K562 (cell line): Measurements from ENCODE around the gene NR0B2. TPM values are rescaled to one million over a fixed set of nuclear protein-coding genes. Genes with fewer than 3 reads are reported as not detected.
A peak's percentile ranks its signal among the peaks of the same experiment; 100 is the strongest.

Experiments
- FOXM1 ChIP-seq, 2 experiments: fragments of 450-650 bp in 1 of 2; sonication (generic) in 1 of 2; formaldehyde crosslinking in 1 of 2; IDR thresholded peaks; 2 replicates each; pipeline versions ENCODE4 v1.6.1 to v1.9.0; 2017 to 2022; ENCODE audit warnings: low read depth in 2 of 2, mild to moderate bottlenecking in 2 of 2, missing genetic modification reagents in 1 of 2, moderate library complexity in 1 of 2
- HNRNPLL ChIP-seq: fragments of 200-400 bp; formaldehyde crosslinking; IDR thresholded peaks from 2 replicates; pipeline ENCODE4 v1.6.1; 2017; ENCODE audit warnings: low read length, low read depth, mild to moderate bottlenecking; ENCODE audit not compliant: poor library complexity, severe bottlenecking
- KLF16 ChIP-seq: IDR thresholded peaks from 2 replicates; pipeline ENCODE4 v1.6.1; 2016; ENCODE audit warnings: antibody characterized with exemption
- NFRKB ChIP-seq: fragments of 450-650 bp; IDR thresholded peaks from 2 replicates; pipeline ENCODE4 v1.6.1; 2016; ENCODE audit warnings: low read depth
- PPARD ChIP-seq: fragments of 250-450 bp; sonication (Bioruptor Pico); IDR thresholded peaks from 2 replicates; pipeline ENCODE4 v1.8.0; 2022; ENCODE audit warnings: inconsistent platforms, mild to moderate bottlenecking, moderate library complexity
- PURB ChIP-seq: sonication (generic); formaldehyde crosslinking; IDR thresholded peaks from 2 replicates; pipeline ENCODE4 v1.9.0; 2021; ENCODE audit warnings: low read depth, mild to moderate bottlenecking, missing genetic modification reagents
- SIN3A ChIP-seq, 2 experiments: fragments of 150-350 bp in 1 of 2; IDR thresholded peaks; 2 replicates each; pipeline ENCODE4 v1.6.1; 2011 to 2016; ENCODE audit warnings: borderline replicate concordance in 2 of 2, low read depth in 2 of 2, low read length in 2 of 2, mild to moderate bottlenecking in 2 of 2, moderate library complexity in 2 of 2; ENCODE audit not compliant: control insufficient read depth in 1 of 2
- SMAD3 ChIP-seq: fragments of 450-650 bp; formaldehyde crosslinking; conservative IDR thresholded peaks from 2 replicates; pipeline ENCODE4 v1.4.0; 2020; ENCODE audit warnings: mild to moderate bottlenecking
- SMARCC2 ChIP-seq: fragments of 450-650 bp; IDR thresholded peaks from 2 replicates; pipeline ENCODE4 v1.6.1; 2017; ENCODE audit warnings: antibody characterized with exemption, moderate library complexity, mild to moderate bottlenecking, low read depth
- ZBTB8A ChIP-seq: fragments of 450-650 bp; IDR thresholded peaks from 2 replicates; pipeline ENCODE4 v1.6.1; 2018; ENCODE audit warnings: mild to moderate bottlenecking, moderate library complexity; ENCODE audit not compliant: partially characterized antibody
- ZNF780A ChIP-seq: fragments of 250-450 bp; sonication (Bioruptor Pico); IDR thresholded peaks from 2 replicates; pipeline ENCODE4 v1.5.0; 2021; ENCODE audit warnings: mild to moderate bottlenecking
- polyA plus RNA-seq, 8 experiments: library from polyadenylated mRNA; depleted of rRNA in 4 of 8; stranded (reverse) in 5 of 8; unstranded in 3 of 8; fragments of >200 nt; fragmentation: Nextera tagmentation in 2 of 8; fragmentation: Illumina TruSeq in 1 of 8; extraction: Ambion mirVana in 2 of 8; extraction: Trizol in 1 of 8; gene quantifications; 2 replicates each; pipeline versions ENCODE4 v1.2.1 to v1.2.3, GENCODE V29; 2011 to 2014; ENCODE audit warnings: inconsistent platforms in 1 of 8, missing spikeins in 1 of 8
- total RNA-seq, 7 experiments: library from RNA; depleted of rRNA in 6 of 7; stranded (reverse); fragments of >200 nt in 6 of 7; fragmentation: Illumina TruSeq in 2 of 7; extraction: Trizol in 2 of 7; gene quantifications; 2 replicates each; pipeline versions ENCODE4 v1.2.1 to v1.2.3, GENCODE V29; 2011 to 2021; ENCODE audit warnings: low replicate concordance in 1 of 7
- TF ChIP-seq, protein P1 (sequence below): fragments of 450-650 bp; IDR thresholded peaks from 2 replicates; pipeline ENCODE4 v1.6.1; 2016; ENCODE audit warnings: missing biosample characterization, missing genetic modification characterization
- TF ChIP-seq, protein P2 (sequence below), 2 experiments: fragments of 450-650 bp in 1 of 2; sonication (generic) in 1 of 2; formaldehyde crosslinking; conservative IDR thresholded peaks; 2 replicates each; pipeline versions ENCODE4 v1.4.0 to v1.8.1; 2020 to 2022; ENCODE audit warnings: mild to moderate bottlenecking in 1 of 2, missing genetic modification reagents in 1 of 2
- TF ChIP-seq, protein P3 (sequence below): sonication (generic); formaldehyde crosslinking; IDR thresholded peaks from 2 replicates; pipeline ENCODE4 v1.5.0; 2020; ENCODE audit warnings: missing genetic modification reagents
- TF ChIP-seq, protein P4 (sequence below): fragments of 200-400 bp; formaldehyde crosslinking; IDR thresholded peaks from 2 replicates; pipeline ENCODE4 v1.6.1; 2017; ENCODE audit warnings: mild to moderate bottlenecking, low read depth, low read length, moderate library complexity
- TF ChIP-seq, protein P5 (sequence below): sonication (generic); formaldehyde crosslinking; IDR thresholded peaks from 2 replicates; pipeline ENCODE4 v1.8.1; 2023; ENCODE audit warnings: mild to moderate bottlenecking, missing genetic modification reagents, moderate library complexity
- TF ChIP-seq, protein P6 (sequence below): fragments of 250-450 bp; sonication (Bioruptor Pico); IDR thresholded peaks from 2 replicates; pipeline ENCODE4 v1.5.0; 2021; ENCODE audit warnings: mild to moderate bottlenecking, borderline replicate concordance

Gene NR0B2
- total and polyA plus RNA-seq, 9 of the 15 experiments (the other 6 are each of a cell fraction or from before 2014, with no cell fraction given) = not detected

DNA sequence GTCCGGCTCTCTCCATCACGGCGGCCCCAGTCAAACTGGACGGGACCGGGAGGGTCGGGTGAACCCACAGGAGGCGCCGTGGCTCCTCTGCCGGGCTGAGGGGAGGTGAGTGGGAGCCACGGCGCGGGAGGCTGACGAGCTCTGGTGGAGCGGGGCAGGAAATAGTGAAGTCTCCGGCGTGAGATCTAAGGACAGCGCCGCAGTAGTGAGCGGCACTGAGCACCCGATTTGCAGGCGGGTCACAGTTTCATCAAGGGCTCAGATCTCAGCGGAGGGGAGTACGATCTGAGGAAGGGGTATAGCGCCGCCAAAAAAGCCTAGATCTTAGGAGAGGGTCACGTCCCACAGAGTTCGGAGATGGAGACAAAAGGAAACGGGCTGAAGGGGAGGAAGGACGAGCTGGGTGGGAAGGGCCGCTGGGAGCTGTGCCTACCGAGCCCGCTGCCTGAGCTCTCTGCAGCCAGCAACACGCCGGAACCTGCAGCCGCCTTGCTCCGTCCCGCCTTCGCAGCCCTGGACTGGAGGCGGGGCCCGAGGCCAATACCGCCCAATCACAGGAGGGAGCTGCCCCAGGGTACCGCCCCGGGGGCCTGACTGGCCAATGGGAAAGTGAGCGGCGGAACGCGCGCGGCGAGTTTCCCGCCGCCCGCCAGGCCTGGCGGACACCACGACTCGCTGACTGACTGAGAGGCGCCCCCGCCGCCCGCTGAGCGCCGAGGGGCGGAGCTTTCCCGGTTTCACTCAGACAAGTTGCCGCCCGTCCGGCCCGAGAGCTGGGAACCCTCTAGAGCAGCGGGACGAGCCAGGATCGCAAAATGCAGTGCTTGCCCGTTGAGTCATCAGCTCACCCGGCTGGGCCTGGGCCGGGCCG is 48.9 kb downstream of the NR0B2 start (continued):
- TF ChIP-seq ZNF780A (CRISPR knock-in tag) (no peak), KLF16 (no peak), NFRKB (no peak; the same call in 1 of the 2 replicates), PURB (CRISPR knock-in tag) (no peak), FOXM1 (IDR thresholded peaks at IDR 0.05; ENCODE audit: low read depth) (no peak), FOXM1 (CRISPR knock-in tag; IDR thresholded peaks at IDR 0.05; ENCODE audit: low read depth) (peak; percentile 87; the same call in 1 of the 2 replicates), PPARD (CRISPR knock-in tag) (no peak), ZBTB8A (no peak), HNRNPLL (peak; percentile 68), SIN3A (IDR thresholded peaks at IDR 0.05; ENCODE audit: borderline replicate concordance in 2 of 2, control insufficient read depth in 1 of 2, low read depth in 2 of 2, low read length in 2 of 2) (peak; percentile 40 to 67; a peak in 1 of 4 replicates), SMAD3 (no peak), SMARCC2 (0 out of 2 replicates have a peak, but pooled peaks have one; percentile 23)
- TF ChIP-seq, protein P1, sequence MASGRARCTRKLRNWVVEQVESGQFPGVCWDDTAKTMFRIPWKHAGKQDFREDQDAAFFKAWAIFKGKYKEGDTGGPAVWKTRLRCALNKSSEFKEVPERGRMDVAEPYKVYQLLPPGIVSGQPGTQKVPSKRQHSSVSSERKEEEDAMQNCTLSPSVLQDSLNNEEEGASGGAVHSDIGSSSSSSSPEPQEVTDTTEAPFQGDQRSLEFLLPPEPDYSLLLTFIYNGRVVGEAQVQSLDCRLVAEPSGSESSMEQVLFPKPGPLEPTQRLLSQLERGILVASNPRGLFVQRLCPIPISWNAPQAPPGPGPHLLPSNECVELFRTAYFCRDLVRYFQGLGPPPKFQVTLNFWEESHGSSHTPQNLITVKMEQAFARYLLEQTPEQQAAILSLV = no peak
- TF ChIP-seq, protein P2, sequence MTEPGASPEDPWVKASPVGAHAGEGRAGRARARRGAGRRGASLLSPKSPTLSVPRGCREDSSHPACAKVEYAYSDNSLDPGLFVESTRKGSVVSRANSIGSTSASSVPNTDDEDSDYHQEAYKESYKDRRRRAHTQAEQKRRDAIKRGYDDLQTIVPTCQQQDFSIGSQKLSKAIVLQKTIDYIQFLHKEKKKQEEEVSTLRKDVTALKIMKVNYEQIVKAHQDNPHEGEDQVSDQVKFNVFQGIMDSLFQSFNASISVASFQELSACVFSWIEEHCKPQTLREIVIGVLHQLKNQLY (CRISPR knock-in tag; conservative IDR thresholded peaks at IDR 0.05) = no peak
- TF ChIP-seq, protein P3, sequence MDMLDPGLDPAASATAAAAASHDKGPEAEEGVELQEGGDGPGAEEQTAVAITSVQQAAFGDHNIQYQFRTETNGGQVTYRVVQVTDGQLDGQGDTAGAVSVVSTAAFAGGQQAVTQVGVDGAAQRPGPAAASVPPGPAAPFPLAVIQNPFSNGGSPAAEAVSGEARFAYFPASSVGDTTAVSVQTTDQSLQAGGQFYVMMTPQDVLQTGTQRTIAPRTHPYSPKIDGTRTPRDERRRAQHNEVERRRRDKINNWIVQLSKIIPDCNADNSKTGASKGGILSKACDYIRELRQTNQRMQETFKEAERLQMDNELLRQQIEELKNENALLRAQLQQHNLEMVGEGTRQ = peak; percentile 27; the same call in 1 of the 2 replicates
- TF ChIP-seq, protein P4, sequence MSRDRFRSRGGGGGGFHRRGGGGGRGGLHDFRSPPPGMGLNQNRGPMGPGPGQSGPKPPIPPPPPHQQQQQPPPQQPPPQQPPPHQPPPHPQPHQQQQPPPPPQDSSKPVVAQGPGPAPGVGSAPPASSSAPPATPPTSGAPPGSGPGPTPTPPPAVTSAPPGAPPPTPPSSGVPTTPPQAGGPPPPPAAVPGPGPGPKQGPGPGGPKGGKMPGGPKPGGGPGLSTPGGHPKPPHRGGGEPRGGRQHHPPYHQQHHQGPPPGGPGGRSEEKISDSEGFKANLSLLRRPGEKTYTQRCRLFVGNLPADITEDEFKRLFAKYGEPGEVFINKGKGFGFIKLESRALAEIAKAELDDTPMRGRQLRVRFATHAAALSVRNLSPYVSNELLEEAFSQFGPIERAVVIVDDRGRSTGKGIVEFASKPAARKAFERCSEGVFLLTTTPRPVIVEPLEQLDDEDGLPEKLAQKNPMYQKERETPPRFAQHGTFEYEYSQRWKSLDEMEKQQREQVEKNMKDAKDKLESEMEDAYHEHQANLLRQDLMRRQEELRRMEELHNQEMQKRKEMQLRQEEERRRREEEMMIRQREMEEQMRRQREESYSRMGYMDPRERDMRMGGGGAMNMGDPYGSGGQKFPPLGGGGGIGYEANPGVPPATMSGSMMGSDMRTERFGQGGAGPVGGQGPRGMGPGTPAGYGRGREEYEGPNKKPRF = no peak
- TF ChIP-seq, protein P5, sequence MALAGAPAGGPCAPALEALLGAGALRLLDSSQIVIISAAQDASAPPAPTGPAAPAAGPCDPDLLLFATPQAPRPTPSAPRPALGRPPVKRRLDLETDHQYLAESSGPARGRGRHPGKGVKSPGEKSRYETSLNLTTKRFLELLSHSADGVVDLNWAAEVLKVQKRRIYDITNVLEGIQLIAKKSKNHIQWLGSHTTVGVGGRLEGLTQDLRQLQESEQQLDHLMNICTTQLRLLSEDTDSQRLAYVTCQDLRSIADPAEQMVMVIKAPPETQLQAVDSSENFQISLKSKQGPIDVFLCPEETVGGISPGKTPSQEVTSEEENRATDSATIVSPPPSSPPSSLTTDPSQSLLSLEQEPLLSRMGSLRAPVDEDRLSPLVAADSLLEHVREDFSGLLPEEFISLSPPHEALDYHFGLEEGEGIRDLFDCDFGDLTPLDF (CRISPR knock-in tag) = peak; percentile 98
- TF ChIP-seq, protein P6, sequence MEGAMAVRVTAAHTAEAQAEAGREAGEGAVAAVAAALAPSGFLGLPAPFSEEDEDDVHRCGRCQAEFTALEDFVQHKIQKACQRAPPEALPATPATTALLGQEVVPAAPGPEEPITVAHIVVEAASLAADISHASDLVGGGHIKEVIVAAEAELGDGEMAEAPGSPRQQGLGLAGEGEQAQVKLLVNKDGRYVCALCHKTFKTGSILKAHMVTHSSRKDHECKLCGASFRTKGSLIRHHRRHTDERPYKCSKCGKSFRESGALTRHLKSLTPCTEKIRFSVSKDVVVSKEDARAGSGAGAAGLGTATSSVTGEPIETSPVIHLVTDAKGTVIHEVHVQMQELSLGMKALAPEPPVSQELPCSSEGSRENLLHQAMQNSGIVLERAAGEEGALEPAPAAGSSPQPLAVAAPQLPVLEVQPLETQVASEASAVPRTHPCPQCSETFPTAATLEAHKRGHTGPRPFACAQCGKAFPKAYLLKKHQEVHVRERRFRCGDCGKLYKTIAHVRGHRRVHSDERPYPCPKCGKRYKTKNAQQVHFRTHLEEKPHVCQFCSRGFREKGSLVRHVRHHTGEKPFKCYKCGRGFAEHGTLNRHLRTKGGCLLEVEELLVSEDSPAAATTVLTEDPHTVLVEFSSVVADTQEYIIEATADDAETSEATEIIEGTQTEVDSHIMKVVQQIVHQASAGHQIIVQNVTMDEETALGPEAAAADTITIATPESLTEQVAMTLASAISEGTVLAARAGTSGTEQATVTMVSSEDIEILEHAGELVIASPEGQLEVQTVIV (CRISPR knock-in tag) = no peak
